ENCODE results near the gene OXGR1.
"Not testable (repeated sequence)": the region's sequence is repeated elsewhere in the genome, so short reads cannot be mapped to it uniquely, and the experiment has no call there.

Gene OXGR1

DNA sequence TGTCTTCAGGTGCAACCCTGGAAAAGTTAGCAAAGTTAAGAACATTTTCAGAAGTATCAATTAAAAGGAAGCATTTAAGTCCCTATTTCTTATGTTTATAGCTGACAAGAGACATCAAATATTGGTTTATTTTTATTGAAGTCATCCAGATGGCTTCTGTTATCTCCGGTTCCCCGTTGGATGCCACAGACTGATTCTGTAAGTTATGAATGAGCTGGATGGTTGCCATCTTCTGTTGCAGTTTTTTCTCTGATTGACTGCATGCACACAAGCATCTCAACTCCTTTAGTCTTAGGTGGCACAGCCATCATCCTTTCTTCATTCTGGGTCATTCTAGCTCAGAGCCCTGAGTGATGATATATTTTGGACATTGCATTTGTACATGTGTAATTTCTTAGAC, 10.6 kb upstream of the OXGR1 start:
- FAIRE-seq = no peak

DNA sequence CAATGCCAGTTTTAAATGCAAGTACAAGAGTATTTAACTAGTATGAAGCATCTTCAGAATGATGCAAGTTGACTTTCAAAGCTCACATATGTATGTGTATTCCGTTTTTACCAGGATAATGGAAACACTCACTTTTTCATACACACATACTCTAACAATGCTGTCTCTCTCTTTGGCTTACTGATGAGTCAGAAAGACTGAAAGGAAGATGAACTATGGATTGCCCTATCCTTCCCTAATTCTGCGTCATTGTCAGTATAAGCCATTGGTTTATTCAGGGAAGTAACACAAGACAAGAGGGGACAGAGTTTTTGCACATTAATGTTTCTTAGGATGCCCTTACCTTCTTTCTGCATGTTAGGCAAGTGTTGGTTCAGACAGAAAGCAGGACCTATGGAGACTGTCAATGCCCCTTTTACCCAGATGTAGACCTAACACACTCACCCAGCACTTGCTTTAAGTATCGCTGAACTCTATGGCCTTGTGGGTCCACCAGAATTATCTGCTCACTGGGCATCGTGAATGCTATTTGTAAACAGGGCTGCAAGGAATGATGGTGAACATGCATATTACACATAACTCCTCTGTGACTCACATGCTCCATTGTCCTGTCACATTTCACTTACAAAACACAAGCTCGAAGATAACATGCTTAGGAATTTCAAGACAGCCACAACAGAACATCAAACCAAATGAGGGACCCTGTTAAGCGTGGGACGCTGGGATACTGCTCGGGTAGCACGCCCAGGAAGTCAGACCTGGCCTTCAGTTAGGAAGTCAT, 10.0 kb upstream of the OXGR1 start:
- FAIRE-seq = no peak

DNA sequence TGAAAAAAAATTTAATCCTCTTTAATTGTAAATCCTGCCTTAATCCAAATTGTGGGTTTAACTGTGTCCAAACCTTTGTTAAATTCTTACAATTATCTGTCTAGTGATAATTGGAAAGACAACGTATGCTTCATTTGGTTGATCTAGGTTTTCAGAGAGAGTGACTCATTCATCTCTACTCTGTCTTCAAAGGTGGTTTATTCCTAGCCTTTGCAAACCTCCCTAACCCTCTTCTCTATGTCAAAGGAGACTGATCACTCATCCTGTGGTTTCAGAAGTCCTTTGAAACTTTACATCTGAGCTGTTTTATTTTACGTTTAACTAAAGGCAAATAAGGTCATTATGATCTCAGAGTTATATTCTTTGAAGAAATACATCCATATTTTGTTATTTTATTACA, 8.8 kb upstream of the OXGR1 start:
- no peak for FAIRE-seq

DNA sequence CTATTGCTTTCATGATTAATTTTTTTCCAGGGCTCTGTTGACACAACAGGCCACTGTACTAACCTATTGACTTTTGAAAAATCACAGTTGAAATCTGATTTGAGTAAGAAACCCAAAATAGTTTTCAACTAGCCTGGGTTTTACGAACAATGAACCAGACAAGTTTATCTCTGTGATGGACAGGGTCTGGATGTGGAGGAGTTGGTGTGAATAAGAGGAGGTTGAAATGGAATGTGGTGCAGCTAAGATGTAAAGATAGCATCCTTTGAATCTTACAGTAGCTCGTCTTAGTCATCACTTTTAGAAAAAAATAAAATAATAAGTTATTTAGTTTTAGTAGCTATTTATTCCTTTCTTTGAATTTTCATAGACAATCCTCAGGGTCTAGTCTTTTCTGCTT, 8.3 kb upstream of the OXGR1 start:
- no peak for FAIRE-seq

DNA sequence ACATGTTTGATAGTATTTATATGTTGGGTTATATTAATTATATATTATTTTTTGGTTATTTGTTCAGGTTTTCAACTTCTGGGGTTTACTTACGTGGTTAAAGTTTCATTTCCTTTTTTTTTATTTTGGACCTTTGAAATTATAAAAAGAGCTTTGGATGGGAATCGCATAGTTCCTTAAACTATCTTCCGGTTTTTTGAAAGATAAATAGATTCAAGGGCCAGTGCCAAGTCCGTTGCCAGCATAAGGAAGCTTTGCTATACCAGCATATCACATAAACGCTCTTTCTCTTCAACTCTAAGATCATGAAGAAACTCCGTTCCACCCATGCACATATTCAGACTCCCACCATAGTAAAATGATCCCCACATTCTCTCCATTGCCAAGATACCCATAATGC, 7.4 kb upstream of the OXGR1 start:
- no peak for FAIRE-seq

DNA sequence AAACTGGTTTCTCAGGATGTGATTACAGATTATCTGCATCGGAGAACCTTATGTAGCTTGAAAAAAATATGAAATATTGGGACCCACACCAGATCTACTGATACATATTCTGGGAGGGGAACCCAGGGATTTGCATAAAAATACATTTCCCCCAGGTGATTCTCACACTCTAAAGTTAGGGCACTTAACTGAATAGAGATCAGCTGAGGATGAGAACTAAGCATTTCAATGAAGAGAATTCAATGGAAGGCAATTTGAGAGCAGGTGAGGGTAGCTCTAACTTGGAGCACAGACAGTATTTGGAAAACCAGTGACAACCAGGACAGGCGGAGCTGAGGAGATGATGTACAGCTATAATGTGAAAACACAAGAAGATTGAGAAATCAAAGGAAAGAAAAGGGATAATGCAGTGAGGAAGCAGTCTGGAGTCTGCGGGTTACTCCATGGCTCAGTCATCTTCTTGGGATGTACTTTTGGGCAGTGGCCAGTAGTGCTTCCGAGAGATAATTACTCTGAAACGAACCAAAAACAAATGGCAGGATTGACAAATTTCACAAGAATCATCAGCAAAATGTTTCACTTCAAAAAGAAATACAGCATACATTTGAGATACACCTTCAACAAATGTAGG, 6.1 kb upstream of the OXGR1 start:
- FAIRE-seq = no peak

DNA sequence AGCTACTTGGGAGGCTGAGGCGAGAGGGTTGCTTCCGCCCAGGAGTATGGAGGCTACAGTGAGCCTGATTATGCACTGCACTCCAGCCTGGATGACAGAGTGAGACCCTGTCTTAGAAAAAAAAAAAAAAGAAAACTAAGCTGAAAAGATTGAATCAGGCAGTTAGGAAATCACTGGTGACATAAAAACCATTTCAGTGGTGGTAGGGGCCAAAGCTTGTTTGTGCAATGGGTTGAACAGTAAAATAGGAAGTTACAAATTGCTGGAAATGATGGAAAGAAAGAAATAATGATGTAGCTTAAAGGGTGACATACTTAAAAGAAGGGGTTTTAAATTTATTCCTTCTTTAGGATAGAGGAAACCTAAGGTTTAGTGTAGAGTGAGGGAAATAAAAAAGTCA, 4.8 kb upstream of the OXGR1 start:
- FAIRE-seq = no peak

DNA sequence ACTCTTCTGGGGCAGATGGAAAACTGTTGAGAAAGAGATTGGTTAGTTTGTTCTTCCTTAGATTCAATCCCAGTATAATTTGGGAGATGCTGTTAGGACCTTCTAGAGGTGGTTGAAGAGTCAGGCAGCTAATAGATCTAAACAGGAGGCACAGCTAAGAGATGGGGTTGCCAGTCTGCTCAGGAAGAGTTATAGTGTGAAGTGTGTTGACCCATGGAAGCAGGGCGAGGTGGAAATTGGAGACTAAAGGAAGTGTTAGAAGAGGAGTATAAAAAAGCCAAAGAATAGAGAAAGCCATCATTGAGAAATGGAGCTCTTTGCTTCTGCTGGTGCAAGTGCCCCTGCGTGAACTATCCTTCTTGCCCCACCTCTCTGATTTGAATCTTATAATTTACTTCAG, 3.8 kb upstream of the OXGR1 start:
- FAIRE-seq = no peak

DNA sequence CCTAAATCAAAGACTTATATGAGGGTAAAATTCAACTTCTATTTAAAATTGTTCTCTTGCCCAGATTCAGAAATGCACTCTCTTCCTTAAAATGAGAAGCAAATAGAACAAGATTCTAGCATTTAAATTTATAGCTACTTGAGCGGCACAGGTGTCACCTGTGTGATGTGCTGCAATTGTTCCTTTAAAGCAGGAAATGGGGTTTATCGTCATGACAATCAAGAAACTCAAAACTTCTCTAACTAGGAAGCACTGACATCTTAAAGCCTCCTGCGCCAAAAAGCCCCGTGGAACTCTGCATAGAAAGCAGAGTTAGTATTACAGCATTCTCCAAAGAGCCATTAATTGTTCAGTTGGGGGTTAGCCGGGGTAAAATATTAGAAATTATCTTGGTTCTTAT, 2.6 kb upstream of the OXGR1 start:
- no peak for FAIRE-seq

DNA sequence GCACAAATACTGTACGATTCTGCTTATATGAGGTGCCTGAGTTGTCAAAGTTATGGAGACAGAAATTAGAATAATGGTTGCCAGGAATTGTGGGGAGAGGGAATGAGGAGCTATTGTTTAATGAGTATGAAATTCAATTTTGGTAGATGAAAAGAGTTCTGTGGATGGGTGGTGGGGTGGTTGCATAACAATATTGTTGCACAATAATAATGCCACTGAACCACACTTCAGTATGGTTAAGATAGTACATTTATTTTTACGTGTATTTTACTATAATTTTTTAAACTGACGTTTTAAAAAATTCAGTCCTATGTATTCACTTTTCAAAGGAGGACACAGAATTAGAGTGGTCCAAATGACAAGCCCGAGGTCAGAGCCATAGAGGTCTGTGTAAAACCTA, 1.8 kb upstream of the OXGR1 start:
- no peak for FAIRE-seq

DNA sequence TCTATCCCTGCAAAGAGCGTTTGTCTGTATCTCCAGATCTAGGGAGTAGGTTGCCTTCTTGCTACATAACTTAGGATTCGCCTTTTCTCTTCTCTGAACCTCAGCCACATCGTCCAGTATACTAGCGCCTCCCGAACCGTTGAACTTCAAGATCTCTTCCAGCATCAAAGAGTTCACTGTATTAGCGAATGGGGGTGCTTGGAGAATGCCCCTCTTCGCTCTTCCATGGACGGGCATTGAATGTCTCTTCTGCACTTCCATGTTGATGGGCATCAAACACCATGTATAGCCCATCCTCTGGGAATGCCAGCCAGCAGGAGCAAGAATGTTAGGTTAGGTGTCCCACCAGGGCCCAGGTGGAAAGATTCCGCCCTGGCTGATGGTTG, 575 bp upstream of the OXGR1 start:
- FAIRE-seq = no peak

DNA sequence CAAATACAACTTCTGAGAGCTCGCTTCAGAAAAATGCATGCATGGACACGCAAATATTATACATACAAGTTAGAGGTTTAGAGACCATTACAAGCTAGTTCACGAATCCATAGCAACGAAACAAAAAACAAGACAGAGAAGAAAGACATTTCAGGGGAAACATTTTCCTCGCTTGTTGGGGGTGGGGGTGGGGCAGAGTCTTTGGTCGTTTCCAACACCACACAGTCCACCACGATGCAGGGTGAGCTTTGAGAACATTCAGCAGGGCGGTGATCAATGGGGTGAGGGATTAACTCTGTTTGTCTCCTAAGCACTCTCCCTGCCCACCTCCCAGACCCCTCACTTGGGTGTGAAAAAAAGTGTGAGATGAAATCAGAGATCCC, 651 bp downstream of the OXGR1 start:
- no peak for FAIRE-seq

DNA sequence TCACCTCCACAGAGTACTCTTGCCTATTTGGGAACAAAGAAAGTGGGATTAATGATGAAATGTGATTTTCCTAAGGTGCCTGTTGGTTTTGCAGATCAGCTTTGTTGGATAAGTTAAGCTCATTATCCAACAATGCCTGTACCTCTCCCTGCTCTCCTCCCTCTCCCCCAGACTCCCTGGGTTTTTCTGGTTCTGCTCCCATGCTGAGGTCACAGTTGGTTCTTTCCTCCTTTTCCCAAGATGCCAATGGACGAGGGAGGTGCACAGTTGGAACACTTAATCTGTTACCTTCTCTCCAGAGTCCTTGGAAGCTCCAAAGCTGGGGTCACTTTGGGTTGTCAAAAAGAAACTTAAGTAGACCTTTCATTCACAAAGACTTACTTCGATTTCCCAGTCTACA, 1.6 kb downstream of the OXGR1 start:
- FAIRE-seq = no peak

DNA sequence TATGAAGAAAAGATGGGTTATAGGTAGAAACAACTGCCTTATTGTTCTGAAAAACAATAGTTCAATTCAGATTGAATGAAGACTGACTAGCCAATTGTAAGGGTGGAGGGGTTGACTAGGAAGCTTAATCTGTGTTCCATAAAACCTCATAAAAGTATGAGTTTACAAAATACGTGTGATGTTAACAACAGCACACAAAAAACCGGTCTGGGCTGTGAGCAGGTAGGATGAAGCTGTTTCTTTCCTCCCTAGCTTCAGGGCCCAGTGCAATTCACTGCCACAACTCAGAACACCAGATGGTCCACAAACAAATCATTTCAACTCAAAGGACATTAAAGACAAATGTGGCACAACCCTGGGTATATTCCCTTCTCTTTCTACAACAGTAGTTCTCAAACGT, 3.2 kb downstream of the OXGR1 start:
- FAIRE-seq = no peak

DNA sequence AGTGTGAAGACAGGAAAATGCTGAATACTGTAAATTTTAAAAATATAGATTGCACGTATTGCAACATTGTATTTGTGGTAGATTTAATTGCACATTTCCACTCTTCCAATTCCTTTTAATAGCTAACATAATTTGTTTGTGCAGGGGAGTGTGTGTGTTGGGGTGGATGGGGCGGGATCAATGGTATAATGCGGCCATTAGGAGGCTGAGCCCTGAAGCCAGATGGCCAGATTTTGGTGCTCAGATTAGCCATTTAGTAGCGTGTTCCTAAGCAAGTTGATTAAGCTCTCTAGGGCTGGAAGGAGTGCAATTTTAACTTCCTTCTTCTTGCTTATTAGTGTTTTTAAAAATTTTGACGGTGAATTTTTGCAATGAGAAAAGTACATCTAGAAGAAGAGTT, 5.8 kb downstream of the OXGR1 start:
- FAIRE-seq = no peak

DNA sequence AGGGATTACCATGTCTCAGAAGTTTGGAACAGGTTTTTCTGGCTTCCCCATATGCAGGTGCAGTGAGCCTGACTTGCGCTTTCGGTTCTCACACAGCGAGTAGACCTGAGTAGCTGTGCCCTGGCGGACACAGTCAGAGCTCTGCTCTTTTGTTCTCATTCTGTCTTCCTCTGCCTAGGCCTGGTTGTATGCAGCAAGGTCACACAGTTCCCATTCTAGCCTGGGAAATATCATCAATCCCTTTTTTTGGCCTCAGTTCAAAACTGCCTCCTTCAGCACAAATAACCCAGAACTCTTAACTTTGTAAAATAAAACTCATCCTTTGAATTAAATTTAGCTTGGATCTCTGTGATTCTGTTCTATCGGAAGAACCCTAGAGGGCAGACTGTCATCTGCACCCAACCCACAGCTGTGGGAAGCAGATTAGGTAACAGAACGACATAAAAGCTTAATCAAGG, 10.2 kb downstream of the OXGR1 start:
- no peak for FAIRE-seq

DNA sequence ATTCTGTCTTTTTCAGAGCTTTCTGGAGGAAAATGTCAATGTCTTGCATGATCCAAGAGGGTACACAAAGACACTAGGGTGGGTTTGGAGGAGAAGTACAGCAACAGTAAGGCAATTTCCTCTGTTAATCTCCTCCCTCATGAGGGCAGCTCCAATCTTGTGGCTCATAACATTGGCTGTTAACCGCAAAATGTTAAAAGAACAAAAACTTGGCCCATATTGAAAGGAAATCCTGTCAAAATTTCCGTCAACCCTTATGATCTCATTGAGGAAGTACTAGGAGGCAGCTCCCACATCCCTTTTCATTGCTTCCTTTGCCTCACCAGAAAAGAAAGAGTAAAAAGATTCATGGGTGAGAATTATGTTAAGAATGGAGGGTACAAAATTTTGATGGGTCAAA, 11.6 kb downstream of the OXGR1 start:
- FAIRE-seq = no peak

DNA sequence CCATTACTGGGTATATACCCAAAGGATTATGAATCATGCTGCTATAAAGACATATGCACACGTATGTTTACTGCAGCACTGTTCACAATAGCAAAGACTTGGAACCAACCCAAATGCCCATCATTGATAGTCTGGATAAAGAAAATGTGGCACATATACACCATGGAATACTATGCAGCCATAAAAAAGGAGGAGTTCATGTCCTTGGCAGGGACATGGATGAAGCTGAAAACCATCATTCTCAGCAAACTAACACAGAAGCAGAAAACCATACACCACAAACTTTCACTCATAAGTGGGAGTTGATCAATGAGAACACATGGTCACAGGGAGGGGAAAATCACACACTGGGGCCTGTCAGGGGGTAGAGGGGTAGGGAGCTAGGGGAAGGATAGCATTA, 14.4 kb downstream of the OXGR1 start:
- not testable (repeated sequence) for FAIRE-seq

DNA sequence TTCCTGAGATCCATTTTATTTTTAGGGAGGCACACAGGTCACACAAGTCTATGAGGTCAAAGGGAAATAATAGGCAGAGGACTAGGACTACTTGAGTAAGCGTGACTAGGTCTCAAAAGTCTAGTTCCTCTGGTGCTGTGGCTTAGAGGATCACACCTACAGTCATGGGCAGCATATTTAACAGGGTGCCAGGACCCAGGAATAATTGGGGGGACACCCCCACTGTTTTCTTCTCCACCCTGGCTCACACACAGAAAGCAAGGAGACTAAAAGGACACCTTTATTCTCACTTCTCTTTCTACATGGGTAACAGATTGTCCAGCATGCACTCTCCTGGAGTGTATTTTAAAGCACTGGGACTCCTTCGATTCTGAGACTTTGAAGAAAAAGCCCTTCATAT, 26.2 kb downstream of the OXGR1 start:
- FAIRE-seq = no peak

DNA sequence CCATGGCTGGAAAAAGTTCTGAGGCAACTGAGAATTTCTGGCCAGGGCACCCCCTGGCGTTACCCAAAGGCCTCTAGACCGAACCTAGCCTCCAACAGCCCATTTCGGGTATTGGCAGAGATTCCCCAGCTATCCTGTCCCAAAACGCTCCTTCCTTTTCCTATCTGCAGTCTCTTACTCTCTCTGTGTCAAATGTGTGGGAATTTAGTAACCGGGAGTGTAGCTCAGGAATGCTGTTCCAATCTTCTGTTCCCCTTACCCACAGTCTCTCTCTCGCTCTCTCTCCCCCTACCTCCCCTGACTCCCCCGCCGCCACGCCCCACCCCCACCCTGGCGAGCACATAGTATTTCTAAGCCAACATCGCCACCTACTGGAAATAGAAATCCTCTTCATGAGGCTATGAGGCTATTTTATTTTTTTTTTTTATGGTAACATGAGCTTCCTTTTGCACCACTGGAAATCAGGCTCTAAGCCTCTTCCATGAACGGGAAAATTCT, 27.0 kb downstream of the OXGR1 start:
- no peak for FAIRE-seq

DNA sequence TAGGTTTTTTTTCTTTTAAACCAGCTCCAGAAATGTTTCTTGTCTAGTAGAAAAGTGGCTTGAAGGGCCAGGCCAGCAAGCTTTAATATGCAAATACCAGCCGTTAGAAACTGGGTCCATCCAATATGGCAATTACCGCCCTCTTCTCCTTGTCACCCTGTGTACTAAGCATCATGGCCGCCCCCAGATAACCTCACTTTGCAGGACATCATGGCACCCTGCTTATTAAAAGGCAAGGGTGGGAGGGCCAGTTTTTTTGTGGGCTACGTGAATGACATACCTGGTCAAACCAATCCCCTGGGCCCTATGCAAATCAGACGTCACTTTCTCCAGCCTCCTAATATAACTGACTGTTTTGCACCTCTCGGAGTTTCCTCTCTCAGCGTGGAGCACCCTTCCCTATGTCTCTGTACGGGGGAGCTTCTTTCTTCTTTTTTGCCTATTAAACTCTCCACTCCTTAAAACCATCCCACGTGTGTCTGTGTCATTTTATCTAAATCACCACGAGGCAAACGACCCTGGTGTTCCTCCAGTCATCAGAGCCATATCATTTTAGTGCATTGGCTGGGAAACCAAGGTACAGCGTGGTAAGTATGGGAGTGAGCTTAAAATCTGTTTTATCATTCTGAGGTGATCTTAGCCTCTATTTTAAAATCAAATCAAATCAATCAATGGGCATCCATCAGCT, 27.7 kb downstream of the OXGR1 start:
- FAIRE-seq = no peak

DNA sequence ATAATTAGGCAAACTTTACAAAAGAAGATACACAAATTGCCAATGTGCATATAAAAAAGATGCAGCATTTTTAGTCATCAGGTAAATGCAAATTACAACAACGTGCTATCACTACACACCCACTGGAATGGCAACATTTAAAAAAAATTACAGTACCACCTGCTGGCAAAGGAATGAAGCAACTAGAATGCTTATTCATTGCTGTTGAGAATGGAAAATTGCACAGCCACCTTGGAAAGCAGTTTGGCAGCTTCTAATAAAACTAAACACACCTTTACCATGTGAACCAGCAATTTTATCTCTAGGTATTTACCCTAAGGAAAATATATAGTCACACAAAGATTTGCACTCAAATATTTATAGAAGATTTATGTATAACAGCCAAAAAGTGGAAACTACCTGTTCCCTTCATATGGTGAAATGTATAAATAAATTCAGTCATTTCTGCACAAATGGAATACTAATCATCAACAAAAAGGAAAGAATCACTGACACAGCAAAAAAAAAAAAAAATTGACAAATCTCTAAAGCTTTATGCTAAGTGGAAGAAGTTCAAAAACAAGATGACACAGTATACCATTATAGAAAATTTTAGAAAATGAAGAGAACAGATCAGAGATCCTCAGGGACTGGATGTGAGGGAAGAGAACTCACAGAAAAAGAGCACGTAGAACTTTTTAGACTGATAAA, 30.3 kb downstream of the OXGR1 start:
- FAIRE-seq = no peak

DNA sequence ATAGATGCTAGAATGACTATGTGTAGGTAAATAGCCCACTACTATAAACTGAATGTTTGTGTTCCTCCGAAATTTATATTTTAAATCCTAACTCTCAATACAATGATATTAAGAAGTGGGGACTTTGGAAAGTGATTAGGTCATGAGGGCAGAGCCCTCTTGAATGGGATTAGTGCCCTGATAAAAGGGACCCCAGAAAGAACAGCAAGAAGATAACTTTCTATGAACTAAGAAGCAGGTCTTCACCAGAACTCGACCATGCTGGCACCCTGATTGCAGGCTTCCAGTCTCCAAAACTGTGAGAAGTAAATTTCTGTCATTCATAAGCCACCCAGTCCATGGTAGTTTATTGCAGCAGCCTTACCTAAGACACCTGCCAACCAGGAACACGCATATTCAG, 33.9 kb downstream of the OXGR1 start:
- FAIRE-seq = no peak
